NK-92 (cell line): Measurements from ENCODE around the gene GCN1.

Experiments used
- DNase-seq: peaks from one replicate; lab custom pipeline; 2025; ENCODE audit not compliant: unreplicated experiment; lab: John Stamatoyannopoulos, UW

The GCN1 gene

DNA sequence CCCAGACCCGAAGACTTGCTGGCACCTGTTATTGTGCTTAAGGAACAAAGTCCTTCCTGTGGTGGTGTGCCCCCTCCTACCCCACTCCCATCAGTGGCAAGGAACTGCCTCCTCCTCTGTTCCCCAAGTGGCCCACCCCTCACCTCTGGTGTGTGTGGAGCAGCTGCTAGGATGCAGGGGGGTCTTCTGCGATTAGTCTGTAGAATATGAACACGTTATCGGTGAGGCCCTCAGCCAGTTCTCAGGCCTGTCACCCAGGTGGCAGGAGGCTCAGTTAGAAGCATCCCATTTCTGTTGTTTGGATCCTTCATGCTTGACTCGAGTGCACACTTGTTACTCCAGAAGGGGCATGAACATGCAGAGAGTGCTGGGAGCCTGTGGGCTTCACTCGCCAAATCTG is 117.3 kb downstream of the GCN1 start:
- no peak for DNase-seq
